Hepatocyte (in vitro differentiated cells): ENCODE data around the gene MUC5B. TPM values are rescaled to one million over a fixed set of nuclear protein-coding genes. Genes with fewer than 3 reads are reported as not detected.
"Not testable (repeated sequence)": the region's sequence is repeated elsewhere in the genome, so short reads cannot be mapped to it uniquely, and the experiment has no call there.

Experiments used
- DNase-seq: peaks from one replicate; pipeline ENCODE4 v3.0.0-alpha.2; 2016; ENCODE audit warnings: low spot score
- H2AFZ ChIP-seq: fragments of 200-600 bp; sonication (generic); 2 replicates; pipeline ENCODE4 v1.6.0; 2016; ENCODE audit warnings: antibody characterized with exemption, mild to moderate bottlenecking
- H3K27ac ChIP-seq: fragments of 200-600 bp; sonication (generic); 2 replicates; pipeline ENCODE4 v1.5.1; 2016; ENCODE audit warnings: mild to moderate bottlenecking
- H3K27me3 ChIP-seq: fragments of 200-600 bp; sonication (generic); 2 replicates; pipeline ENCODE4 v1.6.1; 2016
- H3K36me3 ChIP-seq: fragments of 200-600 bp; sonication (generic); replicated peaks from 2 replicates; pipeline ENCODE4 v1.5.1; 2016; ENCODE audit warnings: low read depth; ENCODE audit not compliant: insufficient read depth
- H3K4me1 ChIP-seq: fragments of 200-600 bp; sonication (generic); 2 replicates; pipeline ENCODE4 v1.5.1; 2016; ENCODE audit warnings: mild to moderate bottlenecking, moderate library complexity; ENCODE audit not compliant: insufficient read depth
- H3K4me2 ChIP-seq: fragments of 200-600 bp; sonication (generic); 2 replicates; pipeline ENCODE4 v1.6.0; 2016
- H3K4me3 ChIP-seq: fragments of 200-600 bp; sonication (generic); 2 replicates; pipeline ENCODE4 v1.5.1; 2016; ENCODE audit warnings: mild to moderate bottlenecking
- H3K79me2 ChIP-seq: fragments of 200-600 bp; sonication (generic); 2 replicates; pipeline ENCODE4 v1.6.0; 2017; ENCODE audit warnings: mild to moderate bottlenecking
- H3K9me2 ChIP-seq: fragments of 200-600 bp; sonication (generic); replicated peaks from 2 replicates; pipeline ENCODE4 v1.6.0; 2017; ENCODE audit warnings: mild to moderate bottlenecking; ENCODE audit not compliant: insufficient read depth
- H3K9me3 ChIP-seq: fragments of 200-600 bp; sonication (generic); 2 replicates; pipeline ENCODE4 v1.5.1; 2016; ENCODE audit warnings: low read depth, mild to moderate bottlenecking
- H4K20me1 ChIP-seq: fragments of 200-600 bp; sonication (generic); 2 replicates; pipeline ENCODE4 v1.6.0; 2016; ENCODE audit warnings: mild to moderate bottlenecking; ENCODE audit not compliant: insufficient read depth, poor library complexity, severe bottlenecking
- CTCF ChIP-seq: fragments of 200-600 bp; sonication (generic); IDR thresholded peaks from 2 replicates; pipeline ENCODE4 v1.5.1; 2016; ENCODE audit warnings: antibody characterized with exemption, mild to moderate bottlenecking; ENCODE audit not compliant: poor library complexity
- EZH2 ChIP-seq: fragments of 200-600 bp; sonication (generic); IDR thresholded peaks from 2 replicates; pipeline ENCODE4 v1.6.1; 2016; ENCODE audit warnings: antibody characterized with exemption, mild to moderate bottlenecking, borderline replicate concordance
- EZH2phosphoT487 ChIP-seq: fragments of 200-600 bp; sonication (generic); IDR thresholded peaks from one replicate; pipeline ENCODE4 v1.6.1; 2018; ENCODE audit warnings: antibody characterized with exemption, mild to moderate bottlenecking, low read depth, moderate library complexity; ENCODE audit not compliant: unreplicated experiment, severe bottlenecking
- WGBS: methylation state at CpG from one replicate; pipeline ENCODE4 v1.1.6; 2016; ENCODE audit warnings: low lambda C conversion rate; ENCODE audit errors: missing lambda C conversion rate; 5-methylcytosine and 5-hydroxymethylcytosine counted together
- polyA plus RNA-seq: library from polyadenylated mRNA; unstranded; fragments of >200 nt; fragmentation: Nextera tagmentation; extraction: Ambion mirVana; gene quantifications from 2 replicates; pipeline ENCODE4 v1.2.1, GENCODE V29; 2016
- total RNA-seq: library from RNA; depleted of rRNA; stranded (reverse); fragments of >200 nt; gene quantifications from 2 replicates; pipeline ENCODE4 v1.2.3, GENCODE V29; 2014

The MUC5B gene
- total RNA-seq (0.07 and 0.08 TPM in 2 replicates), polyA plus RNA-seq (0.06 and 0.15 TPM in 2 replicates)

GRCh38 chr11:1222491-1223345 lies at the start of gene MUC5B:
MUC5B (plus strand) TSS chr11:1223066; CDS start chr11:1223124, 58 bp downstream.
- H3K4me2 ChIP-seq: no peak within 1 kb of the TSS
- TF ChIP-seq CTCF (no peak), EZH2 (no peak), EZH2phosphoT487 (no peak)
- H3K9me3 ChIP-seq: no peaks in the 10 kb centered on the region
- 85% methylated on average over 29 of the region's 36 CpGs for WGBS
- H3K79me2 ChIP-seq: no peaks in the 10 kb centered on the region
- H2AFZ ChIP-seq: no peak within 1 kb of the TSS
- no peak within 1 kb of the TSS for H3K4me3 ChIP-seq
- H3K27me3 ChIP-seq: no peaks in the 10 kb centered on the region
- no peak within 1 kb of the TSS for H3K27ac ChIP-seq
- DNase-seq: no peak
- no peaks in the 10 kb centered on the region for H3K9me2 ChIP-seq
- no peaks in the 10 kb centered on the region for H4K20me1 ChIP-seq
- H3K36me3 ChIP-seq: no peaks in the 10 kb centered on the region
- no peaks in the 10 kb centered on the region for H3K4me1 ChIP-seq

- not testable (repeated sequence) for H3K9me3 ChIP-seq, H3K36me3 ChIP-seq, DNase-seq, H3K9me2 ChIP-seq, H2AFZ ChIP-seq, H3K27ac ChIP-seq, H3K79me2 ChIP-seq, H4K20me1 ChIP-seq, H3K4me1 ChIP-seq, H3K4me2 ChIP-seq, H3K4me3 ChIP-seq, H3K27me3 ChIP-seq
- WGBS: 76% methylated on average over 3 of the region's 3 CpGs
These were observed 49.5 kb upstream of the MUC5B start for GRCh38 chr11:1173396-1173795.

GRCh38 chr11:1174441-1175370 lies 48.2 kb upstream of the MUC5B start:
- Histone ChIP-seq H2AFZ (no peak overlapping the region), H3K9me2 (no peaks in the 10 kb centered on the region), H3K4me1 (no peaks in the 10 kb centered on the region), H3K79me2 (no peaks in the 10 kb centered on the region), H3K4me2 (no peak overlapping the region), H3K27ac (no peak overlapping the region), H3K27me3 (no peaks in the 10 kb centered on the region), H4K20me1 (no peaks in the 10 kb centered on the region), H3K4me3 (no peak overlapping the region), H3K36me3 (no peaks in the 10 kb centered on the region), H3K9me3 (no peaks in the 10 kb centered on the region)
- no peak for TF ChIP-seq EZH2phosphoT487
- no peak for TF ChIP-seq CTCF
- TF ChIP-seq EZH2: no peak
- no peak for DNase-seq
- WGBS: 92% methylated on average over 38 of the region's 39 CpGs
